Adrenal gland (tissue), 5 donors: ENCODE data around the gene RAD23A.
"Not testable (repeated sequence)": the region's sequence is repeated elsewhere in the genome, so short reads cannot be mapped to it uniquely, and the experiment has no call there.

Experiments used
- POLR2A ChIP-seq, 2 donors: fragments of 450-650 bp; IDR thresholded peaks; one replicate each; pipeline ENCODE4 v1.6.1; 2017; ENCODE audit warnings: antibody characterized with exemption in 2 of 2, mild to moderate bottlenecking in 2 of 2, moderate library complexity in 1 of 2
- TF ChIP-seq, protein P1 (sequence below), 6 experiments: fragments of 450-650 bp in 4 of 6; fragments of 200-600 bp in 2 of 6; sonication (generic) in 1 of 6; IDR thresholded peaks; 1 replicate in 5 of 6; 2 replicates in 1 of 6; pipeline versions ENCODE4 v1.5.1 to v1.8.0; 2016 to 2021; ENCODE audit warnings: antibody characterized with exemption in 6 of 6, mild to moderate bottlenecking in 2 of 6, moderate library complexity in 1 of 6
- donor health status: DM: no; HTN: no; CAD: no.

DNA sequence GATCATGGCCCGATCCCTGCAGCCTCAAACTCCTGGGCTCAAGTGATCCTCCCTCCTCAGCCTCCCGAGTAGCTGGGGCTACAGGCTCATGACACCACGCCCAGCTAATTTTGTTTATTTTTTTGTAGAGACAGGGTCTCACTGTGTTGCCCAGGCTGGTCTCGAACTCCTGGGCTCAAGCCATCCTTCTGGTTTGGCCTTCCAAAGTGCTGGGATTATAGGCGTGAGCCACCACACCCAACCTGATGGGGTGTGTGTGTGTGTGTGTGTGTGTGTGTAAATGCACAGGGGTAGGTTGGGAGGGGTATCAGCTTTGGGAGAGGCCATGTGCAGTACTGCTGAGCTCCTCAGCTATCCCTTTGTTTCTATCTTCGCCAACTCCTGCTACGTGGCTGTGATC lies 30.4 kb downstream of the RAD23A start:
- not testable (repeated sequence) for TF ChIP-seq POLR2A (IDR thresholded peaks at IDR 0.05)
- TF ChIP-seq, protein P1, sequence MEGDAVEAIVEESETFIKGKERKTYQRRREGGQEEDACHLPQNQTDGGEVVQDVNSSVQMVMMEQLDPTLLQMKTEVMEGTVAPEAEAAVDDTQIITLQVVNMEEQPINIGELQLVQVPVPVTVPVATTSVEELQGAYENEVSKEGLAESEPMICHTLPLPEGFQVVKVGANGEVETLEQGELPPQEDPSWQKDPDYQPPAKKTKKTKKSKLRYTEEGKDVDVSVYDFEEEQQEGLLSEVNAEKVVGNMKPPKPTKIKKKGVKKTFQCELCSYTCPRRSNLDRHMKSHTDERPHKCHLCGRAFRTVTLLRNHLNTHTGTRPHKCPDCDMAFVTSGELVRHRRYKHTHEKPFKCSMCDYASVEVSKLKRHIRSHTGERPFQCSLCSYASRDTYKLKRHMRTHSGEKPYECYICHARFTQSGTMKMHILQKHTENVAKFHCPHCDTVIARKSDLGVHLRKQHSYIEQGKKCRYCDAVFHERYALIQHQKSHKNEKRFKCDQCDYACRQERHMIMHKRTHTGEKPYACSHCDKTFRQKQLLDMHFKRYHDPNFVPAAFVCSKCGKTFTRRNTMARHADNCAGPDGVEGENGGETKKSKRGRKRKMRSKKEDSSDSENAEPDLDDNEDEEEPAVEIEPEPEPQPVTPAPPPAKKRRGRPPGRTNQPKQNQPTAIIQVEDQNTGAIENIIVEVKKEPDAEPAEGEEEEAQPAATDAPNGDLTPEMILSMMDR (IDR thresholded peaks at IDR 0.05): not testable (repeated sequence)
